GM12872 (cell line): ENCODE results near the gene IQSEC3.

ENCODE experiments used
- CTCF ChIP-seq: IDR thresholded peaks from 3 replicates; pipeline ENCODE4 v1.5.1; 2011; ENCODE audit warnings: low read depth, mild to moderate bottlenecking, low read length, moderate library complexity; ENCODE audit not compliant: insufficient read depth

Gene IQSEC3

GRCh38 chr12:121647-122046, 55.1 kb downstream of the IQSEC3 start:
- no peak for TF ChIP-seq CTCF

- TF ChIP-seq CTCF: no peak
These were observed 58.5 kb downstream of the IQSEC3 start for GRCh38 chr12:125075-125474.

GRCh38 chr12:125566-125965, 59.0 kb downstream of the IQSEC3 start:
- no peak for TF ChIP-seq CTCF

GRCh38 chr12:128079-128478, 61.5 kb downstream of the IQSEC3 start:
- no peak for TF ChIP-seq CTCF

GRCh38 chr12:129001-129400, 62.4 kb downstream of the IQSEC3 start:
- TF ChIP-seq CTCF: no peak

GRCh38 chr12:130519-130918, 64.0 kb downstream of the IQSEC3 start:
- no peak for TF ChIP-seq CTCF

GRCh38 chr12:131008-131407, 64.4 kb downstream of the IQSEC3 start:
- no peak for TF ChIP-seq CTCF
